Activated CD8-positive, alpha-beta T cell treated with anti-CD3 and anti-CD28 coated beads for 36 hours (primary cell): ENCODE data around the gene GP5. TPM values are rescaled to one million over a fixed set of nuclear protein-coding genes. Genes with fewer than 3 reads are reported as not detected.

ENCODE experiments used
- ATAC-seq: fragments of 200-7000 bp; cut with Tn5 transposase; one replicate; pipeline ENCODE4 v1.10.0; 2021; ENCODE audit warnings: mild to moderate bottlenecking, moderate library complexity
- CTCF ChIA-PET: fragments of 350-600 bp; sonication (Branson Sonifier 250); formaldehyde crosslinking; loops from one replicate; lab custom pipeline; 2021; ENCODE audit warnings: antibody characterized with exemption; lab: Charles Lee
- POLR2A ChIA-PET: fragments of 350-600 bp; sonication (Branson Sonifier 250); formaldehyde crosslinking; loops from one replicate; lab custom pipeline; 2021; ENCODE audit warnings: antibody characterized with exemption; lab: Charles Lee
- DNase-seq: peaks from one replicate; pipeline ENCODE4 v3.0.0-alpha.2; 2020
- H3K27ac Mint-ChIP-seq: one replicate; pipeline ENCODE4 v1.8.0; 2021; ENCODE audit warnings: mild to moderate bottlenecking, mixed read lengths
- H3K27me3 Mint-ChIP-seq: one replicate; pipeline ENCODE4 v1.8.0; 2021; ENCODE audit warnings: mixed read lengths
- H3K36me3 Mint-ChIP-seq: one replicate; pipeline ENCODE4 v1.8.0; 2021; ENCODE audit warnings: low read depth, mixed read lengths
- H3K4me1 Mint-ChIP-seq: one replicate; pipeline ENCODE4 v1.8.0; 2021; ENCODE audit warnings: low read depth, mixed read lengths
- H3K4me3 Mint-ChIP-seq: one replicate; pipeline ENCODE4 v1.8.0; 2021; ENCODE audit warnings: mild to moderate bottlenecking, moderate library complexity, mixed read lengths
- H3K9me3 Mint-ChIP-seq: one replicate; pipeline ENCODE4 v1.8.0; 2021; ENCODE audit warnings: mixed read lengths
- intact Hi-C: fragments of 100-400 bp; cut with micrococcal nuclease; formaldehyde crosslinking; loops from one replicate; pipeline ENCODE4 v1.10.0; 2022
- total RNA-seq, 2 experiments: library from RNA; stranded (reverse); gene quantifications; one replicate each; pipeline ENCODE4 v1.2.3, GENCODE V29; 2021
- TF ChIP-seq, protein P1 (sequence below): fragments of 200-600 bp; IDR thresholded peaks from one replicate; pipeline ENCODE4 v1.8.0; 2022; ENCODE audit warnings: antibody characterized with exemption, mild to moderate bottlenecking

The GP5 gene
- total RNA-seq, 2 experiments from 2014 or later = 0.72 to 0.83 TPM

DNA sequence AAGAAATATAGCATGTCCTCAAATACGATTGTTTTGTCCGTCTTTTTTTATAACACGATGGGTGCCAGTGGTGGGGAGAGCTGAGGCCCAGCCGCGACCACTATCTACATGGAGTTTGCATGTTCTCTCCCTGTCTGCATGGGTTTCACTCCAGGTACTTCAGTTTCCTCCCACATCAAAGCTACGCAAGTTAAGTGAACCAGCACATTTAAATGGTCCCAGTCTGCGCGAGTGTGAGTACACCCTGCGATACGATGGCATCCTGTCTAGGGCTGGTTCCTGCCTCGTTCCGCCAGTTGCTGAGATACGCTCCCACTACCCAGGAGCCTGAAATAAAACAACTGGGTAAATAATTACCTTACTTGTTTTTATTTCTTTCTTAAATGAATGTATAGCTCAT lies 47.1 kb upstream of the GP5 start:
- H3K27ac Mint-ChIP-seq = no peak overlapping the region
- DNase-seq (no peak), ATAC-seq (no peak)
- no peaks in the 10 kb centered on the region for H3K4me1 Mint-ChIP-seq
- no peaks in the 10 kb centered on the region for H3K27me3 Mint-ChIP-seq
- H3K4me3 Mint-ChIP-seq = no peak overlapping the region
- intact Hi-C loops = no loop called here
- CTCF ChIA-PET = interaction anchor here (1.4 kb wide), 1 partner anchor 42 kb away, joined by 4 read pairs; no protein-coding TSS in a partner anchor
- POLR2A ChIA-PET = interaction anchor here (0.9 kb wide), 1 partner anchor 22 kb away, joined by 4 read pairs; no protein-coding TSS in a partner anchor
- no peaks in the 10 kb centered on the region for H3K9me3 Mint-ChIP-seq
- TF ChIP-seq, protein P1, sequence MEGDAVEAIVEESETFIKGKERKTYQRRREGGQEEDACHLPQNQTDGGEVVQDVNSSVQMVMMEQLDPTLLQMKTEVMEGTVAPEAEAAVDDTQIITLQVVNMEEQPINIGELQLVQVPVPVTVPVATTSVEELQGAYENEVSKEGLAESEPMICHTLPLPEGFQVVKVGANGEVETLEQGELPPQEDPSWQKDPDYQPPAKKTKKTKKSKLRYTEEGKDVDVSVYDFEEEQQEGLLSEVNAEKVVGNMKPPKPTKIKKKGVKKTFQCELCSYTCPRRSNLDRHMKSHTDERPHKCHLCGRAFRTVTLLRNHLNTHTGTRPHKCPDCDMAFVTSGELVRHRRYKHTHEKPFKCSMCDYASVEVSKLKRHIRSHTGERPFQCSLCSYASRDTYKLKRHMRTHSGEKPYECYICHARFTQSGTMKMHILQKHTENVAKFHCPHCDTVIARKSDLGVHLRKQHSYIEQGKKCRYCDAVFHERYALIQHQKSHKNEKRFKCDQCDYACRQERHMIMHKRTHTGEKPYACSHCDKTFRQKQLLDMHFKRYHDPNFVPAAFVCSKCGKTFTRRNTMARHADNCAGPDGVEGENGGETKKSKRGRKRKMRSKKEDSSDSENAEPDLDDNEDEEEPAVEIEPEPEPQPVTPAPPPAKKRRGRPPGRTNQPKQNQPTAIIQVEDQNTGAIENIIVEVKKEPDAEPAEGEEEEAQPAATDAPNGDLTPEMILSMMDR = no peak
- H3K36me3 Mint-ChIP-seq = peaks cover 44% of the 10 kb centered on the region

DNA sequence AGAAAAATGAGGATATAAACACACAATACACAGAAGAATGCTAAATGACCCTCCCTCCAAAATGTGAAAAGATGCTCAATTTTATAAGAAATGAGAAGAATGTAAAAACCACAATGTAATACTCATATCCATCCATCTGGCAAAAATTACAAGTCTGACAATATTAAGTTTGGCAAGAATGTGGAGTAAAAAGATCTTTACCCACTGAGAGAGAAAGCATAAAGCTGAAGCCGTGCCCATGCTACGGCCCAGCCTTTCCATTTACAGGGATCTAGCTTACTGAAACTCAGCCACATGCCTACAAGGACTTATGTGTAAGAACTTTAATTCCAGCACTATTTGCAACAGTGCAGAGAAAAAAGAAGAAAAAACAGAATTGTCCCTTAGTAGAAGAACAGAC lies 44.8 kb upstream of the GP5 start:
- TF ChIP-seq, protein P1 = no peak
- no peak overlapping the region for H3K27ac Mint-ChIP-seq
- CTCF ChIA-PET = interaction anchor here (0.6 kb wide), 1 partner anchor 39 kb away, joined by 3 read pairs; no protein-coding TSS in a partner anchor
- DNase-seq (no peak), ATAC-seq (no peak)
- POLR2A ChIA-PET = interaction anchor here (1.4 kb wide), 1 partner anchor 46 kb away, joined by 3 read pairs; no protein-coding TSS in a partner anchor
- H3K4me3 Mint-ChIP-seq = no peak overlapping the region
- no peaks in the 10 kb centered on the region for H3K4me1 Mint-ChIP-seq
- intact Hi-C loops = no loop called here
- peaks cover 50% of the 10 kb centered on the region for H3K36me3 Mint-ChIP-seq
- no peaks in the 10 kb centered on the region for H3K27me3 Mint-ChIP-seq
- H3K9me3 Mint-ChIP-seq = no peaks in the 10 kb centered on the region

DNA sequence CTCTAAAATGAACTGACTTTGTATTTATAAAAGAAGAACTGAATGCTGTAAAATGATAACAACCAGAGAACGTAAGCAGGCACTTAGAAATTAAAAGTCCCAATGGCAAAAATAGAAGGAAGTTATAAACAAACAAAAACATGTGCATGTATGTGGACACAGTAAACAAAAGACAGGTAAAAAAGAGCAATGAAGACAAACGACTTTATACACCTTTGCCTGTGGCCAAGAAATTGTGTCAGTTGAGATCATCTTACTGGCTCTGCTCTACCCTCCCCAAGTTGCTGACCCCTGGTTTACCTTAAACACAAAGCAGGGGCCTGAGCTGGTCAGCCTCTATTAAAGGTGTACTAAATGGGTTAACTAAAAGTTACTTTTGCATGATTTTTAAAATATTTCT lies 41.7 kb upstream of the GP5 start:
- intact Hi-C loops = no loop called here
- TF ChIP-seq, protein P1 = no peak
- Mint-ChIP-seq H3K27me3 (no peaks in the 10 kb centered on the region), H3K27ac (no peak overlapping the region), H3K4me1 (peaks cover 3% of the 10 kb centered on the region), H3K9me3 (no peaks in the 10 kb centered on the region), H3K4me3 (no peak overlapping the region), H3K36me3 (peaks cover 50% of the 10 kb centered on the region)
- no peak for DNase-seq
- CTCF ChIA-PET = interaction anchor here (0.8 kb wide), 1 partner anchor 31 kb away, joined by 4 read pairs; no protein-coding TSS in a partner anchor
- POLR2A ChIA-PET = interaction anchor here (1.2 kb wide), 1 partner anchor 24 kb away, joined by 4 read pairs; no protein-coding TSS in a partner anchor
- no peak for ATAC-seq

DNA sequence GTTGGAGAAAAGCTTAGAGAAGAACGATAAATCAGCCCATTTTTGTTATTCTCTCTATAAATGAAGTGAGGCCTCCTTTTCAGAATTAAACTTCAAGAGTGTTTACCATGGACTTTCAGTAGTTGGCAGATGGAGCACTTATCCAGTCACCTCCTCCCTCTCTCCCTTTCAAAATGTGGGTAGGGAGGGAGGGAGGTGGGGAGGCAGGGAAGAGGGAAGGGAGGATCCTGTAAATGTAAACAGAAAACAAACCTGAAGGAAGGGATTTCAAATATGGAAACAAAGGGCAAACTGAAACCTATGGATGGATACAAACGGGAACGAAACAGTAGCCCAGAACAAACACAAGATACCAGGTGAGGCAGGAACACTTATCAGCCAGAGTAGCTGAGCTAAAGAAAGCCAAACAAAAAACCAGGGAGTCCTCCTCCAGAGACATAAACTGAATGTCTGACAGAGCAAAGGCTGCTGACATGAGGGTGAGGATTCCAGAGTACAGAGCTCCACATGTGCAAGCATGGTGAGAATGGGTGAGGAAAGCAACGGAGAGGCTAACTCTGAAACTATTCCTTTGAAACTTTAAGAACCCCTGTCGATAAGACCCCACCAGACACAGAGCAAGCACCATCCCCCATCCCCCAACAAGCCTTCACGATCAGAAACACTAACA lies 41.0 kb upstream of the GP5 start:
- ATAC-seq (no peak), DNase-seq (no peak)
- no peak overlapping the region for H3K4me3 Mint-ChIP-seq
- ChIA-PET POLR2A (interaction anchor here (1.2 kb wide), 1 partner anchor 23 kb away, joined by 4 read pairs; no protein-coding TSS in a partner anchor), CTCF (interaction anchor here (0.8 to 1.1 kb wide), 2 partner anchors 32 to 156 kb away, joined by 3 to 4 read pairs; no protein-coding TSS in a partner anchor)
- H3K36me3 Mint-ChIP-seq = peaks cover 49% of the 10 kb centered on the region
- H3K4me1 Mint-ChIP-seq = peaks cover 3% of the 10 kb centered on the region
- no peak overlapping the region for H3K27ac Mint-ChIP-seq
- H3K9me3 Mint-ChIP-seq = no peaks in the 10 kb centered on the region
- TF ChIP-seq, protein P1 = no peak
- intact Hi-C loops = no loop called here
- no peaks in the 10 kb centered on the region for H3K27me3 Mint-ChIP-seq

DNA sequence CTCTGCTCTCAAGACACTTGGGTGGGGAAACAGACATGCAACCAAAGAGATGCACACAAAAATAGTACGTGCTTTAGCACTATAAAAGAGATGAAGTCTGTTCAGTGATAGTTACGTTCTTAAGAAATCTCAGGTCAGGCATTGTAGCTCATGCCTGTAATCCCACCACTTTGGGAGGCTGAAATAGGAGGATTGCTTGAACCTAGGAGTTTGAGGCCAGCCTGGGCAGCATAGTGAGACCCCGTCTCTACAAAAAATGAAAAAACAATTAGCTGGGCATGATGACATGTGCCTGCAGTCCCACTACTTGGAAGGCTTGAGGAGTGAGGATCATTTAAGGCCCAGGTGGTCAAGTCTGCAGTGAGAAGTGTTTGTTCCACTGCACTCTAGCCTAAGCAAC lies 35.4 kb upstream of the GP5 start:
- H3K4me1 Mint-ChIP-seq = peaks cover 3% of the 10 kb centered on the region
- no peak overlapping the region for H3K4me3 Mint-ChIP-seq
- no peak overlapping the region for H3K27ac Mint-ChIP-seq
- no peaks in the 10 kb centered on the region for H3K9me3 Mint-ChIP-seq
- intact Hi-C loops = no loop called here
- ATAC-seq (no peak), DNase-seq (no peak)
- H3K36me3 Mint-ChIP-seq = peaks cover 53% of the 10 kb centered on the region
- ChIA-PET CTCF (no interaction called here), POLR2A (no interaction called here)
- TF ChIP-seq, protein P1 = no peak
- no peaks in the 10 kb centered on the region for H3K27me3 Mint-ChIP-seq
